ENCODE data around the gene BRICD5.

BRICD5 gene

GRCh38 chr16:2163211-2163881 is 47.3 kb downstream of the BRICD5 start:
- no peak for DNase-seq (ENCODE audit: low read depth)

- no peak for DNase-seq (ENCODE audit: low read depth)
Observed at GRCh38 chr16:2162676-2163118, 48.0 kb downstream of the BRICD5 start.

- DNase-seq (ENCODE audit: low read depth), result no peak
Observed at GRCh38 chr16:2161911-2162310, 48.8 kb downstream of the BRICD5 start.

DNA sequence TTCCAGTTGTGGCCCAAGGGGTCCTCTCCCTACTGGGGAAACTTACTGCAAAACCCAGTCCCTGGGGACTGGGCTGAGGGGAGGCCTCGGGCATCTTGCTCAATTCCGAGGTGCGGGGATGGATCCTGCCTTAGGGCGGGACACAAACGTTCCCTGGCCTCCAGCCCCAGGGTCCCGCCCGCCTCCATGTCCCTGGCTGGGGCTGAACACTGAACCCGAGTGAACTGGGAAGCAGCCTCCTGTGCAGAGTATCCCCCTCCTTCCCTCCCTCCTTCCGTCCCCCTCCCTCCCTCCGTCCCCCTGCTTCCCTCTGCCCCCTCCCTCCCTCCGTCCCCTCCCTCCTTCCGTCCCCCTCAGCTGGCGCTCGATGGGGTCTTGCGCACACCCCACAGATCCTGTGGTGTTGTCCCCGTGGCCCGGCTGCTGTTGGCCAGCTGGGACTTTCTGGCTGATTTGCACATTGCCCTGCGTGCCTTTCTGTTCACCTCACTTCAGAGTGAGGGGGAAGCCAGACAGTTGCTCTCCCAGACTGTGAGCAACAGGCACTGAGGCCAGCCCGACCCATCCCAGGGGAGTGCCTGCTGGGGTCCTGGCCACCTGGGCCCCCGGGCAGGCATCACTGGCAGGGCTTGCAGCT is 49.6 kb downstream of the BRICD5 start:
- no peak for DNase-seq (ENCODE audit: low read depth)
